Measurements from ENCODE around the gene DOCK10. TPM values are rescaled to one million over a fixed set of nuclear protein-coding genes. Genes with fewer than 3 reads are reported as not detected.

Gene DOCK10
- total RNA-seq, 2 experiments from 2014 or later = 343 to 344 TPM

- peaks cover 88% of the 10 kb centered on the region for H3K36me3 Mint-ChIP-seq (ENCODE audit: low read depth)
- ATAC-seq = no peak
- ChIA-PET CTCF (no interaction called here), POLR2A (no interaction called here)
- H3K27ac Mint-ChIP-seq = peak overlapping the region; percentile 62
- peaks cover 37% of the 10 kb centered on the region for H3K4me1 Mint-ChIP-seq (ENCODE audit: low read depth)
- no peak for DNase-seq
- no peaks in the 10 kb centered on the region for H3K9me3 Mint-ChIP-seq (ENCODE audit: insufficient read depth)
- no peak overlapping the region for H3K4me3 Mint-ChIP-seq
- no peaks in the 10 kb centered on the region for H3K27me3 Mint-ChIP-seq (ENCODE audit: low read depth)
Observed at GRCh38 chr2:224881846-224882245, 160.4 kb downstream of the DOCK10 start.

GRCh38 chr2:224876522-224876921, 165.7 kb downstream of the DOCK10 start:
- ChIA-PET CTCF (interaction anchor here (0.8 to 1.1 kb wide), 3 partner anchors 44 to 125 kb away, joined by 3 read pairs; no protein-coding TSS in a partner anchor), POLR2A (no interaction called here)
- H3K36me3 Mint-ChIP-seq (ENCODE audit: low read depth) = peaks cover 86% of the 10 kb centered on the region
- peak overlapping the region; percentile 33 for H3K27ac Mint-ChIP-seq
- H3K9me3 Mint-ChIP-seq (ENCODE audit: insufficient read depth) = no peaks in the 10 kb centered on the region
- no peaks in the 10 kb centered on the region for H3K27me3 Mint-ChIP-seq (ENCODE audit: low read depth)
- H3K4me1 Mint-ChIP-seq (ENCODE audit: low read depth) = peaks cover 12% of the 10 kb centered on the region
- H3K4me3 Mint-ChIP-seq = no peak overlapping the region
- DNase-seq (no peak), ATAC-seq (no peak)

- H3K27me3 Mint-ChIP-seq (ENCODE audit: low read depth) = no peaks in the 10 kb centered on the region
- H3K4me3 Mint-ChIP-seq = no peak overlapping the region
- DNase-seq = no peak
- no peaks in the 10 kb centered on the region for H3K9me3 Mint-ChIP-seq (ENCODE audit: insufficient read depth)
- H3K4me1 Mint-ChIP-seq (ENCODE audit: low read depth) = peaks cover 6% of the 10 kb centered on the region
- H3K36me3 Mint-ChIP-seq (ENCODE audit: low read depth) = peaks cover 86% of the 10 kb centered on the region
- CTCF ChIA-PET = interaction anchor here (0.8 to 1.1 kb wide), 4 partner anchors 18 to 125 kb away, joined by 3 read pairs; no protein-coding TSS in a partner anchor
- H3K27ac Mint-ChIP-seq = peak overlapping the region; percentile 48
- no peak for ATAC-seq
- POLR2A ChIA-PET = no interaction called here
Observed at GRCh38 chr2:224875841-224876240, 166.4 kb downstream of the DOCK10 start.

GRCh38 chr2:224875153-224875552, 167.1 kb downstream of the DOCK10 start:
- peaks cover 9% of the 10 kb centered on the region for H3K4me1 Mint-ChIP-seq (ENCODE audit: low read depth)
- H3K36me3 Mint-ChIP-seq (ENCODE audit: low read depth) = peaks cover 87% of the 10 kb centered on the region
- H3K27me3 Mint-ChIP-seq (ENCODE audit: low read depth) = no peaks in the 10 kb centered on the region
- no peaks in the 10 kb centered on the region for H3K9me3 Mint-ChIP-seq (ENCODE audit: insufficient read depth)
- POLR2A ChIA-PET = no interaction called here
- no peak overlapping the region for H3K4me3 Mint-ChIP-seq
- no peak for ATAC-seq
- no peak overlapping the region for H3K27ac Mint-ChIP-seq
- CTCF ChIA-PET = interaction anchor here (0.9 kb wide), 1 partner anchor 18 kb away, joined by 3 read pairs; no protein-coding TSS in a partner anchor
- no peak for DNase-seq

- Mint-ChIP-seq H3K4me1 (ENCODE audit: low read depth) (peaks cover 7% of the 10 kb centered on the region), H3K27ac (peak overlapping the region; percentile 37), H3K27me3 (ENCODE audit: low read depth) (no peaks in the 10 kb centered on the region), H3K4me3 (no peak overlapping the region), H3K36me3 (ENCODE audit: low read depth) (peaks cover 83% of the 10 kb centered on the region), H3K9me3 (ENCODE audit: insufficient read depth) (no peaks in the 10 kb centered on the region)
- ChIA-PET POLR2A (no interaction called here), CTCF (no interaction called here)
- ATAC-seq (no peak), DNase-seq (no peak)
Observed at GRCh38 chr2:224871813-224872212, 170.5 kb downstream of the DOCK10 start.

- ChIA-PET CTCF (interaction anchor here (1.2 kb wide), 1 partner anchor 80 kb away, joined by 3 read pairs; no protein-coding TSS in a partner anchor), POLR2A (no interaction called here)
- H3K27me3 Mint-ChIP-seq (ENCODE audit: low read depth) = no peaks in the 10 kb centered on the region
- H3K9me3 Mint-ChIP-seq (ENCODE audit: insufficient read depth) = no peaks in the 10 kb centered on the region
- no peak for ATAC-seq
- peaks cover 3% of the 10 kb centered on the region for H3K4me1 Mint-ChIP-seq (ENCODE audit: low read depth)
- H3K27ac Mint-ChIP-seq = peak overlapping the region; percentile 28
- DNase-seq = no peak
- no peak overlapping the region for H3K4me3 Mint-ChIP-seq
- peaks cover 84% of the 10 kb centered on the region for H3K36me3 Mint-ChIP-seq (ENCODE audit: low read depth)
Observed at GRCh38 chr2:224870341-224870740, 171.9 kb downstream of the DOCK10 start.

GRCh38 chr2:224869601-224870233, 172.6 kb downstream of the DOCK10 start:
- no peak overlapping the region for H3K4me3 Mint-ChIP-seq
- no peak for ATAC-seq
- H3K27ac Mint-ChIP-seq = peak overlapping the region; percentile 28
- CTCF ChIA-PET = no interaction called here
- H3K36me3 Mint-ChIP-seq (ENCODE audit: low read depth) = peaks cover 84% of the 10 kb centered on the region
- POLR2A ChIA-PET = no interaction called here
- no peak for DNase-seq
- peaks cover 3% of the 10 kb centered on the region for H3K4me1 Mint-ChIP-seq (ENCODE audit: low read depth)
- H3K9me3 Mint-ChIP-seq (ENCODE audit: insufficient read depth) = no peaks in the 10 kb centered on the region
- no peaks in the 10 kb centered on the region for H3K27me3 Mint-ChIP-seq (ENCODE audit: low read depth)

- Mint-ChIP-seq H3K9me3 (ENCODE audit: insufficient read depth) (no peaks in the 10 kb centered on the region), H3K36me3 (ENCODE audit: low read depth) (peaks cover 72% of the 10 kb centered on the region), H3K27me3 (ENCODE audit: low read depth) (no peaks in the 10 kb centered on the region), H3K4me1 (ENCODE audit: low read depth) (no peaks in the 10 kb centered on the region), H3K27ac (no peak overlapping the region), H3K4me3 (no peak overlapping the region)
- DNase-seq (no peak), ATAC-seq (no peak)
- CTCF ChIA-PET = no interaction called here
- POLR2A ChIA-PET = no interaction called here
Observed at GRCh38 chr2:224865016-224865415, 177.3 kb downstream of the DOCK10 start.

- no peaks in the 10 kb centered on the region for H3K4me1 Mint-ChIP-seq (ENCODE audit: low read depth)
- CTCF ChIA-PET = interaction anchor here (0.7 to 1.3 kb wide), 3 partner anchors 55 to 143 kb away, joined by 3 read pairs; no protein-coding TSS in a partner anchor
- no peak overlapping the region for H3K4me3 Mint-ChIP-seq
- DNase-seq = no peak
- H3K9me3 Mint-ChIP-seq (ENCODE audit: insufficient read depth) = no peaks in the 10 kb centered on the region
- H3K36me3 Mint-ChIP-seq (ENCODE audit: low read depth) = peaks cover 72% of the 10 kb centered on the region
- H3K27me3 Mint-ChIP-seq (ENCODE audit: low read depth) = no peaks in the 10 kb centered on the region
- ATAC-seq = no peak
- H3K27ac Mint-ChIP-seq = peak overlapping the region; percentile 48
- POLR2A ChIA-PET = interaction anchor here (1.1 kb wide), 1 partner anchor 12 kb away, joined by 4 read pairs; no protein-coding TSS in a partner anchor
Observed at GRCh38 chr2:224861266-224861665, 181.0 kb downstream of the DOCK10 start.

- H3K4me3 Mint-ChIP-seq = no peak overlapping the region
Observed at GRCh38 chr2:224860786-224861185, 181.5 kb downstream of the DOCK10 start.

GRCh38 chr2:224851811-224852210, 190.5 kb downstream of the DOCK10 start:
- DNase-seq (no peak), ATAC-seq (no peak)
- Mint-ChIP-seq H3K4me3 (no peak overlapping the region), H3K9me3 (ENCODE audit: insufficient read depth) (no peaks in the 10 kb centered on the region), H3K4me1 (ENCODE audit: low read depth) (no peaks in the 10 kb centered on the region), H3K27me3 (ENCODE audit: low read depth) (no peaks in the 10 kb centered on the region), H3K27ac (no peak overlapping the region), H3K36me3 (ENCODE audit: low read depth) (peaks cover 85% of the 10 kb centered on the region)
- CTCF ChIA-PET = interaction anchor here (0.7 kb wide), 1 partner anchor 17 kb away, joined by 3 read pairs; no protein-coding TSS in a partner anchor
- POLR2A ChIA-PET = no interaction called here

More at GRCh38 chr2:224860786-224861185, 181.5 kb downstream of the DOCK10 start:
- ChIA-PET POLR2A (no interaction called here), CTCF (interaction anchor here (0.7 to 1.5 kb wide), 3 partner anchors 13 to 83 kb away, joined by 3 to 7 read pairs (median 3); no protein-coding TSS in a partner anchor)
- H3K36me3 Mint-ChIP-seq (ENCODE audit: low read depth) = peaks cover 72% of the 10 kb centered on the region
- H3K27ac Mint-ChIP-seq = peak overlapping the region; percentile 43
- DNase-seq (no peak), ATAC-seq (no peak)
- no peaks in the 10 kb centered on the region for H3K9me3 Mint-ChIP-seq (ENCODE audit: insufficient read depth)
- H3K27me3 Mint-ChIP-seq (ENCODE audit: low read depth) = no peaks in the 10 kb centered on the region
- H3K4me1 Mint-ChIP-seq (ENCODE audit: low read depth) = no peaks in the 10 kb centered on the region

- POLR2A ChIA-PET = interaction anchor here (1.2 kb wide), 1 partner anchor 12 kb away, joined by 4 read pairs; no protein-coding TSS in a partner anchor
- H3K9me3 Mint-ChIP-seq (ENCODE audit: insufficient read depth) = no peaks in the 10 kb centered on the region
- CTCF ChIA-PET = no interaction called here
Observed at GRCh38 chr2:224850081-224850480, 192.2 kb downstream of the DOCK10 start.

More at GRCh38 chr2:224850081-224850480, 192.2 kb downstream of the DOCK10 start:
- Mint-ChIP-seq H3K4me3 (no peak overlapping the region), H3K4me1 (ENCODE audit: low read depth) (no peaks in the 10 kb centered on the region), H3K36me3 (ENCODE audit: low read depth) (peaks cover 85% of the 10 kb centered on the region), H3K27me3 (ENCODE audit: low read depth) (no peaks in the 10 kb centered on the region), H3K27ac (no peak overlapping the region)
- no peak for DNase-seq
- no peak for ATAC-seq

Data from activated CD8-positive, alpha-beta T cell treated with anti-CD3 and anti-CD28 coated beads, Interleukin-2, amount 10 ng/mL, durations not matched to agents 7 days and 5 days (primary cell).